Measurements from ENCODE around the gene SNRNP40.

The SNRNP40 gene

DNA sequence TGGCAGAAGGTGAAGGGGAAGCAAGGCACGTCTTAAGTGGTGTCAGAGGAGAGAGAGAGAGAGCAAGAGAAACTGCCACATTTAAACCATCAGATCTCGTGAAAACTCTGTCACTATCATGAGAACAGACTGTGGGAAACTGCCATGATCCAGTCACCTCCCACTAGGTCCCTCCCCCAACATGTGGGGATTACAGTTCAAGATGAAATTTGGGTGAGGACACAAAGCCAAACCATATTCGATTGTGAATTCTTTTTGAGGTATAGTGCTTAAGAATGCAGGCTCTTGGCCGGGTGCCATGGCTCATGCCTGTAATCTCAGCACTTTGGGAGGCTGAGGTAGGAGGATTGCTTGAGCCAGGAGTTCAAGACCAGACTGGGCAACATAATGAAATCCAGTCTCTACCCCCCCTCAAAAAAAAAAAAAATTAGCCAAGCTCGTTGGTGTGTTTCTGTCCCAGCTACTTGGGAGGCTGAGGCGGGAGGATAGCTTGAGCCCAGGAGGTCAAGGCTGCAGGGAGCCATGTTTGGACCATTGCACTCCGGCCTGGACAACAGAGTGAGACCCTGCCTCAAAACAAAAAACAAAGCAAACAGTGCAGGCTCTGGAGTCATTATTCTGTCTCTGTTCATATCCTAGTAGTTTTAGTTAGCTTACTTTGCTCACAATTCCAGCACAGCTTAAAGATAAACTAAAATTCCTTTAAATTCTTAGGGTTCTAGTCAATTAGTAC is 6.3 kb upstream of the SNRNP40 start:
- TF ChIP-seq GATA2 (IDR thresholded peaks at IDR 0.05; ENCODE audit: low read depth, low read length) = no peak
- no peak for TF ChIP-seq GATA3 (IDR thresholded peaks at IDR 0.05; ENCODE audit: low read depth, low read length)

GRCh38 chr1:31300193-31300592 is 3.6 kb upstream of the SNRNP40 start:
- TF ChIP-seq GATA3 (IDR thresholded peaks at IDR 0.05; ENCODE audit: low read depth, low read length) (no peak), GATA2 (IDR thresholded peaks at IDR 0.05; ENCODE audit: low read depth, low read length) (no peak)

DNA sequence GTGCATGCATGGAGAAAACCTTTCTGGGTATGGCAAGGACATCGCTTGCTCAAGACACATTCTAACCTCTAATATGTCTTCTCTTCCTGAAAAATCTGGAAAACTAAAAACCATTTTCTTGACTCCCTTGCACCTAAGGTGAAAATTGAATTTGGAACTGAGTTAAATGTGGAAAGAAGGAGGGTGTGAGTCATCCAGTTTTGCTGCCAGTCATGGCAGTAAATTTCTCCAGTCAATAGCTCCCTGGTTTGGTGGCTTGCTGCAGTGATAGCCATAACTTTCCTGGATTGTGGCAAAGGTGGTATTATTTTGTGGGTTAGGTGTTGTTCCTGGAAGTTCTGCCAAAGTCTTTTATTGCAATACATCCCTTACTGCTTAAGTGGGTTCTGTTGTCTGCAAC is 2.8 kb upstream of the SNRNP40 start:
- no peak for TF ChIP-seq GATA2 (IDR thresholded peaks at IDR 0.05; ENCODE audit: low read depth, low read length)
- no peak for TF ChIP-seq GATA3 (IDR thresholded peaks at IDR 0.05; ENCODE audit: low read depth, low read length)

- TF ChIP-seq GATA3 (IDR thresholded peaks at IDR 0.05; ENCODE audit: low read depth, low read length) (no peak), GATA2 (IDR thresholded peaks at IDR 0.05; ENCODE audit: low read depth, low read length) (no peak)
Observed at GRCh38 chr1:31297277-31298247, 974 bp upstream of the SNRNP40 start.

- no peak for TF ChIP-seq GATA3 (IDR thresholded peaks at IDR 0.05; ENCODE audit: low read depth, low read length)
- TF ChIP-seq GATA2 (IDR thresholded peaks at IDR 0.05; ENCODE audit: low read depth, low read length) = no peak
Observed at GRCh38 chr1:31295874-31296485, 608 bp downstream of the SNRNP40 start.

- no peak for TF ChIP-seq GATA3 (IDR thresholded peaks at IDR 0.05; ENCODE audit: low read depth, low read length)
- TF ChIP-seq GATA2 (IDR thresholded peaks at IDR 0.05; ENCODE audit: low read depth, low read length) = no peak
Observed at GRCh38 chr1:31289021-31289420, 7.6 kb downstream of the SNRNP40 start.

DNA sequence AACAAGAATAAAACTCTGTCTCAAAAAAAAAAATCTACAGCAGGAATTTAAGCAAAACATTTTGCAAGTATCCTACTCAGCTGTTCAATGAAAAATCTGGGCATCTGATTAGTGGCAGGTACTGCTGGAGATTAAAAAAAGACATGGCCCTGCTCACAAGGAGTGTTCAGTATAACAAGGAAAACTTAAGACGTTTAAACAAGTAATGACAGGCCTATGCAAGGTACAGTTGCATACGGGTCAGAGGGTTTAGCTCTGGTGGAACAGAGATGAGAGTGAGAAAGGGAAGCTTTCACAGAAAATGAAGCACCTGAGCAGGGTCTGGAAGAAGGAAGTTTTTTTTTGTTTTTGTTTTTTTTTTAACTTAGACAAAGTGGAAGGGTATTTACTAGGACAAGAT is 23.0 kb downstream of the SNRNP40 start:
- no peak for TF ChIP-seq GATA3 (IDR thresholded peaks at IDR 0.05; ENCODE audit: low read depth, low read length)
- no peak for TF ChIP-seq GATA2 (IDR thresholded peaks at IDR 0.05; ENCODE audit: low read depth, low read length)

- TF ChIP-seq GATA3 (IDR thresholded peaks at IDR 0.05; ENCODE audit: low read depth, low read length) (no peak), GATA2 (IDR thresholded peaks at IDR 0.05; ENCODE audit: low read depth, low read length) (no peak)
Observed at GRCh38 chr1:31272369-31272768, 24.2 kb downstream of the SNRNP40 start.

- TF ChIP-seq GATA3 (IDR thresholded peaks at IDR 0.05; ENCODE audit: low read depth, low read length) (no peak), GATA2 (IDR thresholded peaks at IDR 0.05; ENCODE audit: low read depth, low read length) (no peak)
Observed at GRCh38 chr1:31266547-31266946, 30.0 kb downstream of the SNRNP40 start.

- no peak for TF ChIP-seq GATA2 (IDR thresholded peaks at IDR 0.05; ENCODE audit: low read depth, low read length)
- TF ChIP-seq GATA3 (IDR thresholded peaks at IDR 0.05; ENCODE audit: low read depth, low read length) = no peak
Observed at GRCh38 chr1:31264790-31265386, 31.7 kb downstream of the SNRNP40 start.

- TF ChIP-seq GATA2 (IDR thresholded peaks at IDR 0.05; ENCODE audit: low read depth, low read length) = no peak
- TF ChIP-seq GATA3 (IDR thresholded peaks at IDR 0.05; ENCODE audit: low read depth, low read length) = no peak
Observed at GRCh38 chr1:31263408-31263807, 33.2 kb downstream of the SNRNP40 start.

GRCh38 chr1:31261916-31262315 is 34.7 kb downstream of the SNRNP40 start:
- TF ChIP-seq GATA3 (IDR thresholded peaks at IDR 0.05; ENCODE audit: low read depth, low read length) (no peak), GATA2 (IDR thresholded peaks at IDR 0.05; ENCODE audit: low read depth, low read length) (no peak)

- TF ChIP-seq GATA3 (IDR thresholded peaks at IDR 0.05; ENCODE audit: low read depth, low read length) (no peak), GATA2 (IDR thresholded peaks at IDR 0.05; ENCODE audit: low read depth, low read length) (no peak)
Observed at GRCh38 chr1:31259746-31260145, 36.8 kb downstream of the SNRNP40 start.

GRCh38 chr1:31258581-31258980 is 38.0 kb downstream of the SNRNP40 start:
- TF ChIP-seq GATA3 (IDR thresholded peaks at IDR 0.05; ENCODE audit: low read depth, low read length) = no peak
- TF ChIP-seq GATA2 (IDR thresholded peaks at IDR 0.05; ENCODE audit: low read depth, low read length) = no peak

Measured in SH-SY5Y (cell line).